NCI-H2171 (cell line): ENCODE data around the gene TMEM100.

Source experiments
- DNase-seq: peaks from one replicate; lab custom pipeline; 2025; lab: John Stamatoyannopoulos, UW

Gene TMEM100

DNA sequence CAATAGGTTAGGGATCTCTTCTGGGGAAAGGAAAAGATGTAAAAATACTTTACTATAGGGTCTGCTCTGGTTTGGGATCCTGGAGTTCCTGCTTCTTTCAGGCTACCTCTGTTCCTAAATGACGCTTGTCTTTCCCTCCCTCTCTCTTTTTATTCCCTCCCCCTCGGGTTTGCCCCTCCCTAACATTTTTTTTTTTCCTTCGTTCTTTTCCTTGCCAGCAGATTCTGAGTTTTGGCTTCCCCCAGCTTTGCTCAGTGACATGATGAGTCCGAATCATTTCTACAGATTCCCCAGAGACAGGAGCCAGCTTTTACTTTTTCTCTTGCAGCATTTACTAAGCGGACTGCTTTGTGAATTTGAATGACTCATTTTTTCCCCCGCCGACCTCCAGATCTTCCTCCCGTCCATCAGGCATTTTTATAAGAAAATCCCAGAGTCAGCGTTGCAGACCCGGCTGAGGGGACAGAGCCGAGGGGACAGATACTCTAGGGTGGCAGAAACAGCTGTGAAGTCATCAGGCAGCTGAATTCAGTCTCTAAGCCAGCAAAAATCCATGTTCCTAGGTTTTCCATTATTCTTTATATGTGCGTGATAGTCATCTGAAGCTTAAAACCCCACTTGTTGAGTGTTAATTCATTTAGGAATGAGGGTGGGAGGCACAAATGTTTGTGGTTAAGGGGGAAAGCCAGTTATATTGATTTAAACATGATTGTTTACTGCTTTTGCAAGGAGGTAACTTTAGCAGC lies at the start of gene TMEM100:
TMEM100 (minus strand) TSS at position 123 of the 746 bp plus-strand sequence. CDS start 1,794 bp downstream, outside the sequence.
- no peak for DNase-seq

DNA sequence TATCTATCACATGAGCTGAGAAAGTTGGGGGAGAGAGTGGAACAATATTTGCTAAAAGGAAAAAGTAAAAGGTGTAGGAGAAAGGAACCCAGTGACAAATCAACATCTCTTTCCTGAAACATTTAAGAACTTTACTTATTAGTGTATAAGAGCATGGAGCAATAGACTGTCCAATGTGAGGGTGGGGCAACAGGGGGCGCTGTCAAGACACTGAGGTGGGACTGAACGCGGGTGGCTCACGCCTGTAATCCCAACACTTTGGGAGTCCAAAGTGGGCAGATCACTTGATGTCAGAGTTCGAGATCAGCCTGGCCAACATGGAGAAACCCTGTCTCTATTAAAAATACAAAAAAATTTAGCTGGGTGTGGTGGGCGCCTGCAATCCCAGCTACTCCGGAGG lies 49.4 kb upstream of the TMEM100 start:
- no peak for DNase-seq

- DNase-seq: peak; percentile 36
Measured at GRCh38 chr17:55770196-55770870, 47.7 kb upstream of the TMEM100 start.

- no peak for DNase-seq
Measured at GRCh38 chr17:55769625-55770000, 46.9 kb upstream of the TMEM100 start.

- no peak for DNase-seq
Measured at GRCh38 chr17:55768936-55769624, 46.4 kb upstream of the TMEM100 start.

GRCh38 chr17:55765472-55765871 lies 42.8 kb upstream of the TMEM100 start:
- DNase-seq: no peak

DNA sequence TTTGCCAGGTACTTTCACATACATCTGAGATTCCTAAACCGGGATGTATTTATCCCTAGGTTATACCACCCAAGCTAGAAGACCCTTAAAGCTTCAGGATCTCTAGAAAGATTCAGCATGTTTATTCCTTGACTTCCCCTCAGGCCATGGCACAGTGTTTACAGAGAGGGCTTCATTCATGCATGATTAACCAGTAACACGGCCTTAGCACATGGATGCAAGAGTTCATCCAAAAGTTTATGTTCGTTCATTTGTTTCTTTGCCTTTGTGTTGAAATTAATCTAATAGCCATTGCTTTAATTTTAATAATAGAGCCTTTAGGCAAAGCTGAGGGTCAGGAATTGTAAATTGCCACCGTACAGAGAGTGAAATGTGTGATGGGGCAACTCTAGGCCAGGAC lies 41.9 kb upstream of the TMEM100 start:
- DNase-seq: no peak

DNA sequence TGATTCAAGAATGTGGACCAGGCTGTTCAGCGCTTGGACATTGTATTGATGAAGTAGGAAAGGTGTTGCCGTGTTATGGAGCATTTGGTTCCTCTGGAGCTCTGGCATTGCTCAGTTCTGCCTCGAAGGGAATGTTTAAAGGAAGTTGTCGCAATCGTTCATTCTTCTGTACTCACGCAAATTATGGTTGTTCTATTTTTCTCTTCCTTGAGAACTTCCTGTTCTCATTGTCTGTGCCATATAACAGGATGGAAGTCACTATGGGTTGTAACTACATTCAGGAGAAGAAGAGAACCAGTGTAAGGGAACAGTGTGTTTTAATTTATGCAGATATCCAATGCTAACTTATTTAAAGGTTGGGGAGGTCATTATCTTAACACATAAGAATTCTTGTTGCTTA lies 41.2 kb upstream of the TMEM100 start:
- no peak for DNase-seq

DNA sequence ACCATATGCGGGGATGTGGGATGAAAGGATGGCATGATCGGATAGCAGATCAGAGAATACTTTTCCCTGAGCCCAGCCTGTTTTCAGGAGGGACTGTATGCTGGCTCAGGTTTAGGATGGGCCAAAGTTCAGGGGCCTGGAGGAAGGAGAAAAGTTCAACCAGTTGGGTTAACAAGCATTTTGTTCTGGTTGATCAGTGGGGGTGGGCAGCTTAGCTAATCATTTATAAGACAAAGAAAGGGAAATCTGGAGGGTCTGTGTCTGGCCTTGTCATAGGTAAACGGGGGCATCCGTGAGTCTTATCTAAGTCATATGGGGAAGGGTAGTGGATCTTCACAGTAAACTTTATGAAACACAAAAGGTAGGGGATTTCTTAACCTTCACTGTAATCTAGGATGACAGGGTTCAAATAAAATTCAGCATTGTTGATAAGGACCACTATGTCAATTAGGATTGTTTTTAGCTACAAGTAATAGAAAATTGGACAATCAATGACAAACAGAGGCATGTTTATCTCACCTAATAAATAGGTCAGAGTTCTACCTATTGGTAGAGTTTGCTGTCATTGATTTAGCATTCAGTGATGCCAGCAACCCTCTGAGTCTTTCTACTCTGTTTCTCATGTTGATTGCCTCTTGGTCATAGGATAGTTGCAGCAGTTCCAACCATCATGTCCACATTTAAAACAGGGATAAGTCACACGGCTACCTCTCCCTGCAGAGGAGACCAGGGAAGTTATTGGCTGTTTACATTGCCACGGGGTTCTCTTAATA lies 39.6 kb upstream of the TMEM100 start:
- DNase-seq: no peak

DNA sequence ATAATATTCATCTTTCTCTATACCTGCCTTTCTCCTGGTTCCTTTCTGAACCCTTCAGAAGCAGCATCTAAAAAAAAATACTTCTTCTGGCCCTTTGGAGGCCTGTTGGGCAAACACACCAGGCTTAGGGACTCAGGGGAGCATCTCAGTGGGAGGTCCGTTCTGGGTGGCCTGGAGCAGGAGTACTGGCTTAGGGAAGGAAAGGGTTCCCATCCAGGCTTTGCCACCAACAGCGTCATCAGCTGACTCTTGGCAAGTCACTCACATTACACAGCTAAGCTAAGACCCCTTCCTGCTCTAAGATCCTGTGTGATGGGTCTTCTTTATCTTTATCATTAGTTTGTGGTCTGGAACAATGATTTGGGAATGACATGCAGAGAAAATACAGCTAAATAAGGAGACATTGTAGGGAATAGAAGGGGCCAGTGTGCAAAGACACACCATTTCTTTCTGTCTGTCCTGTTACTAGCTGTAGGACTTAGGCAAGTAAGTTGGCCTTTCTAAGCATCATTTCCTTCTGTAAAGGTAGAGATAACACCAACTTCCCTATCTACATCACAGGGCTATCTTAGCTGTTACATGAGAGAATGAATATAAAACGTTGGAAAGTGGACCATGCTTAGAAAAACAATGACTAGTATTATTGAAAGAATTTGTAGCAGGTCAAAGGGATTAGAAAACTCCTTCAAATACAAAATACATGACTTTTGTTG lies 38.1 kb upstream of the TMEM100 start:
- no peak for DNase-seq

- no peak for DNase-seq
Measured at GRCh38 chr17:55758171-55758570, 35.5 kb upstream of the TMEM100 start.

DNA sequence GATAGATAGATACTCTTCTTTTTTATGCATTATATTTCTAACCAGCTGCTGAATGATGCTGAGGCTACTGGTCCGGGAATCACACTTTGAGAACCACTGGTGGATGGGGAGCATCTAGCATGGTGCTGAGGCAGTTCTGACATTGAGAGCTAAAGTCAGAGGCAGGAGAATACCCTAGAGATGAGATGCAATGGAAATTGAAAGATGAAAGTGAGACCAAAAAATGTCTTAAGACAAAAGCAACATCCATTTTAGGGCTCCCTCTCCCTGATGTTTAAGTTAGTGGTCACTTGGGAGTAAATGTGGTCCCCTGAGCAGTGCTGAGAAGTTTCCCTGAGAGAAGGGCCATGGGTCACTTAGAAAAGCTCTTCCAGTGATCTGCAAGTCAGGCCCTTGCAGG lies 35.0 kb upstream of the TMEM100 start:
- DNase-seq: no peak

GRCh38 chr17:55756689-55757088 lies 34.0 kb upstream of the TMEM100 start:
- DNase-seq: no peak

DNA sequence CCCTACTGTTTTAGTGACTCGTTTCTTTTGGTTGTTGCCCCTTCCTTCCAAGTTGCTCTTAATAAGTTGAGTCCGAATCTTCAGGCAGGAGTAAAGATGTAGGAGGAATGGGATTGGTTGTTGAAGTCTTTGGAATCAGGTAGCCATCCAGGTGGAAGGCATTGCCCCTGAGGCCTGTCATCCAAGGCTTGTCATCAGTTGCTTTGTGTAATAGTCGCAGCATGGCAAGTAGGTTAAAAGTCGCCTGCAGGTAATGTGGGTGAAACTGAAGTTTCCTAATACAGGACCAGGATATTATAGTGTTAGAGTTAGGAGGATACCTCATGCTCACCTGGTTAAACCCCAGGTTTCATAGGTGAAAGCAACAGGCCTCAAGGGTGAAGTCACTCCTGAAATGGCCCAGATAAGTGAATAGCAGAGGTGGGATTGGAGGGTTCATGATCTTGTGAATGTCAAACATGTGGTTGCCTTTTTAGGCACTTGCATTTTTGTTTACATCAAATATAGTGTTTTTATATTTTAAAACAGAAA lies 29.1 kb upstream of the TMEM100 start:
- no peak for DNase-seq

DNA sequence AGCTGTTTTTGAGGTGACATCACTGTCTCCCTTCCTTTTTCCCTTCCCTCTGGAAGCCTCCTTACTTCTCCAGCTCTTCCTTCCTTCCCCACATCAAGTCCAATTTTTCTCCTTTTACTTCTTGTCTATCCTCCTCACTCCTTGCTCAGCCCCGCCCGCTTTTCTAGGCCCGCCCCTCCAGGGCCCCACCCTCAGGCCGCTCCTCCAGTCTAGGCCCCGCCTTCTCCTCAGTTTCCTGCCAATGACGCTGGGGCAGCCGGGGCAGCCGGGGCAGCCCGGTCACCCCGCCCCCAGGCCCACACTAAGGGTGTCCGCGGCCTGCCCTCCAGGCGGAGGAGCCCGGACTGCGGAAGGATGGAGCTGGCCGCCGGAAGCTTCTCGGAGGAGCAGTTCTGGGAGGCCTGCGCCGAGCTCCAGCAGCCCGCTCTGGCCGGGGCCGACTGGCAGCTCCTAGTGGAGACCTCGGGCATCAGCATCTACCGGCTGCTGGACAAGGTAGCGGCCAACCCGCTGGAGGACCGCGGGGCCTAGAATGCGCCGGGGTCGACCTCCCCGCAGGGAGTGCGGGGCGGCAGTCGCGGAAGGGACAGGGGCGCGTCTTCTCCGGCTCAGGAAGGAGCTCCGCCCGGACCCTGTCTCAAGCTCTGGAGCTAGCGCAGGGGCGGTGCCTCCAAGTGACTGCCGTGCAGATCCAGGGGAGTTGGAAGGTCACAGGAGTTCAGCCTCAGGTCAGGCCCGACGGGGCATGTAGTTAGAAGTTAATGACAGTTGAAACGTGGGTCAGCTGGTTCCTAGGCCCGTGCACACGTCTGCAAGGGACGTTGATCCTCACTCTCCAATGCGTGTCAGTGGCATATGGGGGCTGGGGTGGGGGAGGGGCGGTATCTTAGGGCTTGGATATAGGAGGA lies 28.3 kb upstream of the TMEM100 start, which contains the start of gene PCTP:
PCTP (plus strand) TSS at position 302 of the 908 bp plus-strand sequence; CDS start at position 355, 53 bp downstream.
- DNase-seq: peak; percentile 49

- DNase-seq: no peak
Measured at GRCh38 chr17:55749985-55750384, 27.3 kb upstream of the TMEM100 start.

GRCh38 chr17:55748841-55749240 lies 26.2 kb upstream of the TMEM100 start:
- DNase-seq: no peak

DNA sequence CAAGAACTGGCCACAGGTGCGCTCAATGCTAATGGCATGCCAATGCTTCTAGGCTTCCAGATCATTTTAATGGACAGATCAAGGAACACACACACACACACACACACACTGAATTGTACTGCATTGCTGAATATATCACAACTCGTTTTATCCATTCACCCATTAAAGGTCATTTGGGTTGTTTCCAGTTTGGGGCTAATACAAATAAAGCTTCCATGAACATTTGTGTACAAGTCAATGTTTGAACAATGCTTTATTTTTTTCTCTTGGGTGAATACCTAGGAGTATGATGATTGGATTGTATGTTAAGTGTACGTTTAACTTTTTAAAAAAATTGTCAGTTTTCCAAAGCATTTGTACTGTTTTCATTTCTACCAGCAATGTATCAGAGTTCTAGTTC lies 24.5 kb upstream of the TMEM100 start:
- no peak for DNase-seq

GRCh38 chr17:55746466-55746865 lies 23.8 kb upstream of the TMEM100 start:
- DNase-seq: no peak

GRCh38 chr17:55745258-55745657 lies 22.6 kb upstream of the TMEM100 start:
- DNase-seq: no peak
